Measurements from ENCODE around the gene IL4R. TPM values are rescaled to one million over a fixed set of nuclear protein-coding genes. Genes with fewer than 3 reads are reported as not detected.

IL4R gene
- total RNA-seq, 1 experiment from 2014 or later, result 28.9 TPM

GRCh38 chr16:27303256-27304100, 10.3 kb upstream of the IL4R start:
- ChIA-PET POLR2A (no interaction called here), CTCF (no interaction called here)
- H3K27me3 ChIP-seq (ENCODE audit: control insufficient read depth, insufficient read depth, low read length), result no peaks in the 10 kb centered on the region
- DNase-seq (ENCODE audit: low read depth, low spot score), result no peak
- no peaks in the 10 kb centered on the region for H3K4me1 ChIP-seq (ENCODE audit: control insufficient read depth, insufficient read depth, low read length)
- no peak for ATAC-seq
- H3K27ac ChIP-seq (ENCODE audit: low read length), result no peak overlapping the region
- no peaks in the 10 kb centered on the region for H3K36me3 ChIP-seq (ENCODE audit: control insufficient read depth, insufficient read depth, low read length)
- no peaks in the 10 kb centered on the region for H3K9me3 ChIP-seq (ENCODE audit: control insufficient read depth, insufficient read depth, low read depth, low read length)
- H3K4me3 ChIP-seq (ENCODE audit: low read depth in 2 of 2, low read length in 2 of 2), result no peak overlapping the region
- TF ChIP-seq SIN3A (IDR thresholded peaks at IDR 0.05; ENCODE audit: borderline replicate concordance, insufficient read depth, low read depth, low read length), result no peak
- no peak for TF ChIP-seq TCF7L2 (IDR thresholded peaks at IDR 0.05; ENCODE audit: low read depth, low read length)
- no peak for TF ChIP-seq POLR2AphosphoS5 (IDR thresholded peaks at IDR 0.05; ENCODE audit: low read depth, low read length)
- no peak for TF ChIP-seq CTCF (IDR thresholded peaks at IDR 0.05)
- TF ChIP-seq, protein P1, sequence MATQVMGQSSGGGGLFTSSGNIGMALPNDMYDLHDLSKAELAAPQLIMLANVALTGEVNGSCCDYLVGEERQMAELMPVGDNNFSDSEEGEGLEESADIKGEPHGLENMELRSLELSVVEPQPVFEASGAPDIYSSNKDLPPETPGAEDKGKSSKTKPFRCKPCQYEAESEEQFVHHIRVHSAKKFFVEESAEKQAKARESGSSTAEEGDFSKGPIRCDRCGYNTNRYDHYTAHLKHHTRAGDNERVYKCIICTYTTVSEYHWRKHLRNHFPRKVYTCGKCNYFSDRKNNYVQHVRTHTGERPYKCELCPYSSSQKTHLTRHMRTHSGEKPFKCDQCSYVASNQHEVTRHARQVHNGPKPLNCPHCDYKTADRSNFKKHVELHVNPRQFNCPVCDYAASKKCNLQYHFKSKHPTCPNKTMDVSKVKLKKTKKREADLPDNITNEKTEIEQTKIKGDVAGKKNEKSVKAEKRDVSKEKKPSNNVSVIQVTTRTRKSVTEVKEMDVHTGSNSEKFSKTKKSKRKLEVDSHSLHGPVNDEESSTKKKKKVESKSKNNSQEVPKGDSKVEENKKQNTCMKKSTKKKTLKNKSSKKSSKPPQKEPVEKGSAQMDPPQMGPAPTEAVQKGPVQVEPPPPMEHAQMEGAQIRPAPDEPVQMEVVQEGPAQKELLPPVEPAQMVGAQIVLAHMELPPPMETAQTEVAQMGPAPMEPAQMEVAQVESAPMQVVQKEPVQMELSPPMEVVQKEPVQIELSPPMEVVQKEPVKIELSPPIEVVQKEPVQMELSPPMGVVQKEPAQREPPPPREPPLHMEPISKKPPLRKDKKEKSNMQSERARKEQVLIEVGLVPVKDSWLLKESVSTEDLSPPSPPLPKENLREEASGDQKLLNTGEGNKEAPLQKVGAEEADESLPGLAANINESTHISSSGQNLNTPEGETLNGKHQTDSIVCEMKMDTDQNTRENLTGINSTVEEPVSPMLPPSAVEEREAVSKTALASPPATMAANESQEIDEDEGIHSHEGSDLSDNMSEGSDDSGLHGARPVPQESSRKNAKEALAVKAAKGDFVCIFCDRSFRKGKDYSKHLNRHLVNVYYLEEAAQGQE (IDR thresholded peaks at IDR 0.05; ENCODE audit: insufficient read depth in 1 of 2, low read depth in 2 of 2, low read length in 1 of 2), result no peak
- intact Hi-C loops (cut with micrococcal nuclease; ENCODE audit: unreplicated experiment) (no loop called here), in situ Hi-C loops (cut with HindIII; ENCODE audit: low pct_unique_long_range_greater_than_20kb, low sequenced_read_pairs) (no loop called here)
- BruUV-seq (replicated peaks), result no TSS peak

DNA sequence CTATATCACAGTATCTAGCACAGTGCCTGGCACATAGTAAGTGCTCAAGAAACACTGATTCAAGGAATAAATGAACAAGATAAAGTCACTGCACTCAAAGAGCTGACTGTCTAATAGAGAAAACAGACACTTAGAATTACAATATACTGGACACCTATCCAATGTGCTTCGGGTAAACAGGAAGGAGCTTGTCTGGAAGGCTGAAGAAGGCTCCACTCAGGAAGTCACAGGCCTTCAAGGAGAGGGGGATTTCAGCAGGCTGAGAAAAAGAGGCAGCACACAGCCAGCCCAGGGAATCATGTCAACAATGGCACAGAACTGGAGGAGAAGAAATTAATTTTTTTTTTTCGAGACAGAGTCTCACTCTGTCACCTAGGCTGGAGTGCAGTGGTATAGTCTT, 9.7 kb upstream of the IL4R start:
- no peak overlapping the region for H3K4me3 ChIP-seq (ENCODE audit: low read depth in 2 of 2, low read length in 2 of 2)
- ChIA-PET POLR2A (no interaction called here), CTCF (no interaction called here)
- no peaks in the 10 kb centered on the region for H3K27me3 ChIP-seq (ENCODE audit: control insufficient read depth, insufficient read depth, low read length)
- H3K36me3 ChIP-seq (ENCODE audit: control insufficient read depth, insufficient read depth, low read length), result no peaks in the 10 kb centered on the region
- BruUV-seq (replicated peaks), result no TSS peak
- no peak overlapping the region for H3K27ac ChIP-seq (ENCODE audit: low read length)
- H3K4me1 ChIP-seq (ENCODE audit: control insufficient read depth, insufficient read depth, low read length), result no peaks in the 10 kb centered on the region
- intact Hi-C loops (cut with micrococcal nuclease; ENCODE audit: unreplicated experiment) (no loop called here), in situ Hi-C loops (cut with HindIII; ENCODE audit: low pct_unique_long_range_greater_than_20kb, low sequenced_read_pairs) (no loop called here)
- DNase-seq (ENCODE audit: low read depth, low spot score), result no peak
- ATAC-seq, result no peak
- no peak for TF ChIP-seq CTCF (IDR thresholded peaks at IDR 0.05)
- no peak for TF ChIP-seq POLR2AphosphoS5 (IDR thresholded peaks at IDR 0.05; ENCODE audit: low read depth, low read length)
- TF ChIP-seq, protein P1 (IDR thresholded peaks at IDR 0.05; ENCODE audit: insufficient read depth in 1 of 2, low read depth in 2 of 2, low read length in 1 of 2), result no peak
- TF ChIP-seq SIN3A (IDR thresholded peaks at IDR 0.05; ENCODE audit: borderline replicate concordance, insufficient read depth, low read depth, low read length), result no peak
- no peak for TF ChIP-seq TCF7L2 (IDR thresholded peaks at IDR 0.05; ENCODE audit: low read depth, low read length)
- H3K9me3 ChIP-seq (ENCODE audit: control insufficient read depth, insufficient read depth, low read depth, low read length), result no peaks in the 10 kb centered on the region

Data from Panc1 (cell line).